BJ (cell line): Measurements from ENCODE around the gene PSMB11. TPM values are rescaled to one million over a fixed set of nuclear protein-coding genes. Genes with fewer than 3 reads are reported as not detected.

Experiments
- CTCF ChIA-PET: fragments of 350-600 bp; formaldehyde crosslinking; extraction: SDS; loops from one replicate; lab custom pipeline; 2021; ENCODE audit warnings: antibody characterized with exemption, inconsistent platforms; lab: Yijun Ruan, JAX
- POLR2A ChIA-PET: fragments of 300-600 bp; sonication (Branson Sonifier 250); formaldehyde crosslinking; extraction: SDS; loops from one replicate; lab custom pipeline; 2021; ENCODE audit warnings: antibody characterized with exemption; lab: Charles Lee
- DNase-seq: peaks from one replicate; pipeline ENCODE4 v3.0.0-alpha.2; 2011; ENCODE audit warnings: low read depth
- H3K27me3 ChIP-seq: 2 replicates; pipeline ENCODE4 v1.6.0; 2011; ENCODE audit warnings: low read length; ENCODE audit not compliant: control insufficient read depth, insufficient read depth
- H3K36me3 ChIP-seq: 2 replicates; pipeline ENCODE4 v1.5.1; 2011; ENCODE audit warnings: low read length; ENCODE audit not compliant: control insufficient read depth, insufficient read depth
- H3K4me3 ChIP-seq: 2 replicates; pipeline ENCODE4 v1.5.1; 2011; ENCODE audit warnings: low read depth, mild to moderate bottlenecking, control low read depth, low read length
- CTCF ChIP-seq: IDR thresholded peaks from 2 replicates; pipeline ENCODE4 v1.5.1; 2011; ENCODE audit warnings: low read depth, mild to moderate bottlenecking, control low read depth, inconsistent platforms, low read length, moderate library complexity; ENCODE audit not compliant: insufficient read depth
- polyA plus RNA-seq: library from polyadenylated mRNA; depleted of rRNA; stranded (reverse); fragments of >200 nt; gene quantifications from 2 replicates; pipeline ENCODE4 v1.2.3, GENCODE V29; 2011

The PSMB11 gene
- polyA plus RNA-seq, 1 experiment: not detected

- no peaks in the 10 kb centered on the region for H3K36me3 ChIP-seq
- POLR2A ChIA-PET: no interaction called here
- no peak for TF ChIP-seq CTCF
- DNase-seq: no peak
- CTCF ChIA-PET: interaction anchor here (0.6 to 3.2 kb wide), 7 partner anchors 8 to 66 kb away, joined by 3 to 13 read pairs (median 3); no protein-coding TSS in a partner anchor
- no peak overlapping the region for H3K4me3 ChIP-seq
- H3K27me3 ChIP-seq: no peaks in the 10 kb centered on the region
Measured at GRCh38 chr14:23043145-23043544, 1.1 kb downstream of the PSMB11 start.

GRCh38 chr14:23043754-23044153 is 1.7 kb downstream of the PSMB11 start:
- DNase-seq: no peak
- CTCF ChIA-PET: interaction anchor here (0.6 to 3.2 kb wide), 6 partner anchors 12 to 67 kb away, joined by 3 to 13 read pairs (median 4); no protein-coding TSS in a partner anchor
- Histone ChIP-seq H3K36me3 (no peaks in the 10 kb centered on the region), H3K4me3 (no peak overlapping the region), H3K27me3 (no peaks in the 10 kb centered on the region)
- POLR2A ChIA-PET: no interaction called here
- TF ChIP-seq CTCF: no peak

- Histone ChIP-seq H3K27me3 (no peaks in the 10 kb centered on the region), H3K4me3 (no peak overlapping the region), H3K36me3 (peaks cover 3% of the 10 kb centered on the region; the same call in 1 of the 2 replicates)
- POLR2A ChIA-PET: no interaction called here
- DNase-seq: no peak
- no peak for TF ChIP-seq CTCF
- CTCF ChIA-PET: interaction anchor here (1.5 to 3.2 kb wide), 4 partner anchors 11 to 58 kb away, joined by 3 to 13 read pairs (median 6); no protein-coding TSS in a partner anchor
Measured at GRCh38 chr14:23044840-23045239, 2.8 kb downstream of the PSMB11 start.

GRCh38 chr14:23045419-23046357 is 3.7 kb downstream of the PSMB11 start:
- no peak overlapping the region for H3K4me3 ChIP-seq
- POLR2A ChIA-PET: no interaction called here
- H3K36me3 ChIP-seq: peaks cover 3% of the 10 kb centered on the region; the same call in 1 of the 2 replicates
- CTCF ChIA-PET: interaction anchor here (0.6 kb wide), 1 partner anchor 50 kb away, joined by 3 read pairs; no protein-coding TSS in a partner anchor
- DNase-seq: no peak
- no peak for TF ChIP-seq CTCF
- no peaks in the 10 kb centered on the region for H3K27me3 ChIP-seq

GRCh38 chr14:23047034-23047634 is 5.1 kb downstream of the PSMB11 start:
- Histone ChIP-seq H3K27me3 (no peaks in the 10 kb centered on the region), H3K36me3 (peaks cover 3% of the 10 kb centered on the region; the same call in 1 of the 2 replicates), H3K4me3 (no peak overlapping the region)
- POLR2A ChIA-PET: no interaction called here
- CTCF ChIA-PET: interaction anchor here (0.7 to 1.4 kb wide), 6 partner anchors 8 to 21 kb away, joined by 3 to 5 read pairs (median 3); no protein-coding TSS in a partner anchor
- no peak for DNase-seq
- no peak for TF ChIP-seq CTCF
